ENCODE data around the gene GPN3.
"Not testable (repeated sequence)": the region's sequence is repeated elsewhere in the genome, so short reads cannot be mapped to it uniquely, and the experiment has no call there.

The GPN3 gene

DNA sequence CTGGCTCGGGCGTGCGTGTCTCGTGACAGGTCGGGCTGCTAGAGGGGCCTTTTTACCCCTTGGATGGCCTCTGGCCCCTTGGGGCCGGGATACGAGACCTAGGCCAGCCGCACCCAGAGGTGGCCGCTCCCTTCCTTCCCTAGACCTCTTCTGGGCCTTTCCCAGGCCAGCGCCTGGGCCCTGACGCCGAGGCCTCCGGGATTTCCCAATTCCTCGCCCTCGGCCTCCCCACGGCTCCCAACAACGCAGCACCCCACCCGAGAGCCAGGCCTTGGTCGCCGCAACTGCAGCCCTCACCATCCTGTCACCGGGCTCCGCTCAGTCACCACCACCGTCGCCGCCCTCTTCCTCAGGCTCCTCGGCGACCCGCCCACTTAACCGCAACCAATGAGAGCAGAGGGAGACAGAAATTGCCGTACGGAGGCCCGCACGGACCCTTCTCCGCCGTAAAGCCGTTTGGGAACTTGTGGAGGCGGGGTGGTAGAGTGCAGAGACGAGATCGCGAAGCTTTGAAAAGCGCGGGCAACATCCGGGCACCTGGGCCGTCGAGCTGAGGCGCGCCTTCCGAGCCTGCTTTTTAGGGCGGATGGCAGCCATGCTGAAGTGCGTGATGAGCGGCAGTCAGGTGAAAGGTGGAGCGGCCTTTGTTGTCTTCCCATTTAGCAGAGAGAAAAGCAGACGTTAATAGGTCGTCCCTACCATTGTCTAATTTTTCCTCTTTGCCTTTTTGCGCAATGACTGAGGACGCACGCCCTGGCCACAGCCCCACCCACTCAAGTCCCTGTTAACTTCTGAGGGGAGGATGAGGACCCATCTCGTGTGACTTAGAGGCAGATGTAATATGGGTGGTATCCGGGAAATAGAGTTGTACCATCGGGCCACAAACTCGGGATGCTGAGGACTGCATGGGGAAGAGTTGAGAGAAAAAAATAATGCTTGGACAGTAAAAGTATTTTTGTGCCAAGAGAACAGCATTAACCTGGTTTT, 34.0 kb upstream of the GPN3 start, which contains the start of the genes RAD9B and VPS29:
RAD9B (plus strand) TSS at position 580 of the 987 bp plus-strand sequence; CDS start at position 587, 7 bp downstream.
VPS29 (minus strand) TSS at position 360 of the 987 bp plus-strand sequence; CDS start at position 300, 60 bp downstream.
- TF ChIP-seq ZFX (IDR thresholded peaks at IDR 0.05), result peak; percentile 91
- TF ChIP-seq, protein P1, sequence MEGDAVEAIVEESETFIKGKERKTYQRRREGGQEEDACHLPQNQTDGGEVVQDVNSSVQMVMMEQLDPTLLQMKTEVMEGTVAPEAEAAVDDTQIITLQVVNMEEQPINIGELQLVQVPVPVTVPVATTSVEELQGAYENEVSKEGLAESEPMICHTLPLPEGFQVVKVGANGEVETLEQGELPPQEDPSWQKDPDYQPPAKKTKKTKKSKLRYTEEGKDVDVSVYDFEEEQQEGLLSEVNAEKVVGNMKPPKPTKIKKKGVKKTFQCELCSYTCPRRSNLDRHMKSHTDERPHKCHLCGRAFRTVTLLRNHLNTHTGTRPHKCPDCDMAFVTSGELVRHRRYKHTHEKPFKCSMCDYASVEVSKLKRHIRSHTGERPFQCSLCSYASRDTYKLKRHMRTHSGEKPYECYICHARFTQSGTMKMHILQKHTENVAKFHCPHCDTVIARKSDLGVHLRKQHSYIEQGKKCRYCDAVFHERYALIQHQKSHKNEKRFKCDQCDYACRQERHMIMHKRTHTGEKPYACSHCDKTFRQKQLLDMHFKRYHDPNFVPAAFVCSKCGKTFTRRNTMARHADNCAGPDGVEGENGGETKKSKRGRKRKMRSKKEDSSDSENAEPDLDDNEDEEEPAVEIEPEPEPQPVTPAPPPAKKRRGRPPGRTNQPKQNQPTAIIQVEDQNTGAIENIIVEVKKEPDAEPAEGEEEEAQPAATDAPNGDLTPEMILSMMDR (conservative IDR thresholded peaks at IDR 0.05), result no peak
- peak within 1 kb of the TSS; percentile 80 for H3K27ac ChIP-seq

GRCh38 chr12:110501399-110501751, 33.3 kb upstream of the GPN3 start:
- TF ChIP-seq, protein P1 (conservative IDR thresholded peaks at IDR 0.05), result no peak
- no peak for TF ChIP-seq ZFX (IDR thresholded peaks at IDR 0.05)
- peak overlapping the region; percentile 80 for H3K27ac ChIP-seq

DNA sequence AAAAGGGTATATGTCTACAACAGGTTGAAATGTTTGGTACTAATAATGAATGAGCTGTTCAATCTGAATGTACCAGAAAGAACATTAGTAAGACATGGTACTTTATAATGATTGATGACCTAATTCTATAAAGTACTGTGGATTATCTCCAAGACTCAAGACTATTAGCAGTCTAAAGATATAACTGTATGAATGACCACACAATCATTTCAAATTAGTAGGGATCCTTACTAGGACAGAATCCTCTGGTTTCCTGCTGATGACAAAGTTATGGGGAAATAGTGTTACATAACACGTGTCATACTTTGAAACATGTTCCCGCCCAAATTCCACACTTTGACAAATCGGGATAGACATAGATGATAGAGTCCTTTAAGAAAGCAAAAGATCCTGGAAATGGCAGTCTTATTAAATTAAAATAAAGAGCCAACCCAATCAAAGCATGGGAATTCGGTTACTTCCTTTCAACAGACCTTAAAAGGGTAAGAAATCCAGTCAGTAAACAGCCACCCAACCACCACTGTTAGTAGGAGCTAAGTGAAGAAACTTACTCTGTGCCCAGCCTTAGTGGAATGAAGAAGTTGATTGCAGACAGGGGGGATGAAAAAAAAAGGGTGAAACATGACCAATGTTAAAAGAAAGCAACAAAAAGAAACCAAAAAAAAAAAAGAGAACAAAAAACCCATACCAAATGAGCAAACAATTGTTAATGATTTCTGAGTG, 31.1 kb upstream of the GPN3 start:
- H3K27ac ChIP-seq, result no peak overlapping the region
- TF ChIP-seq, protein P1 (conservative IDR thresholded peaks at IDR 0.05), result no peak
- no peak for TF ChIP-seq ZFX (IDR thresholded peaks at IDR 0.05)

GRCh38 chr12:110475426-110475825, 7.4 kb upstream of the GPN3 start:
- no peak overlapping the region for H3K27ac ChIP-seq
- no peak for TF ChIP-seq ZFX (IDR thresholded peaks at IDR 0.05)

- TF ChIP-seq, protein P1 (conservative IDR thresholded peaks at IDR 0.05), result no peak
- no peak for TF ChIP-seq ZFX (IDR thresholded peaks at IDR 0.05)
- peak overlapping the region; percentile 90 for H3K27ac ChIP-seq
These were observed 227 bp downstream of the GPN3 start for GRCh38 chr12:110467847-110468213.

DNA sequence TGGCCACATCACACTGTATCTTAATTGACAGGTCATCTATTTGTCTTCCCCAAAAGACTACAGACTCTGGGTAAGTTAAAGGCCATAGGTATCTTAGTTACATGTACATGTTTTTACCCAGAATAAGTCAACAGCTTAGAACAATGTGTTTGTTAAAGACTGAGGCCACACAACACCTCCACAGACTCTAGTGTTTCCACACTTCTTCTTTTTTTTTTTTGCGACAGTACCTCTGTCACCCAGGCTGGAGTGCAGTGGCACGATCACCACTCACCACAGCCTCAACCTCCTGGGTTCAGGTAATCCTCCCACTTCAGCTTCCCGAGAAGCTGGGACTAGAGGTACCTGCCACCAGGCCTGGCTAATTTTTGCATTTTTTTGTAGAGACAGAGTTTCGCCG, 1.3 kb downstream of the GPN3 start:
- H3K27ac ChIP-seq, result peak overlapping the region; percentile 16; the same call in 1 of the 2 replicates
- TF ChIP-seq, protein P1 (conservative IDR thresholded peaks at IDR 0.05), result no peak
- TF ChIP-seq ZFX (IDR thresholded peaks at IDR 0.05), result no peak

GRCh38 chr12:110465765-110466164, 2.3 kb downstream of the GPN3 start:
- not testable (repeated sequence) for H3K27ac ChIP-seq

- TF ChIP-seq ZFX (IDR thresholded peaks at IDR 0.05), result no peak
- TF ChIP-seq, protein P1 (conservative IDR thresholded peaks at IDR 0.05), result no peak
These were observed 3.0 kb downstream of the GPN3 start for GRCh38 chr12:110465024-110465423.

DNA sequence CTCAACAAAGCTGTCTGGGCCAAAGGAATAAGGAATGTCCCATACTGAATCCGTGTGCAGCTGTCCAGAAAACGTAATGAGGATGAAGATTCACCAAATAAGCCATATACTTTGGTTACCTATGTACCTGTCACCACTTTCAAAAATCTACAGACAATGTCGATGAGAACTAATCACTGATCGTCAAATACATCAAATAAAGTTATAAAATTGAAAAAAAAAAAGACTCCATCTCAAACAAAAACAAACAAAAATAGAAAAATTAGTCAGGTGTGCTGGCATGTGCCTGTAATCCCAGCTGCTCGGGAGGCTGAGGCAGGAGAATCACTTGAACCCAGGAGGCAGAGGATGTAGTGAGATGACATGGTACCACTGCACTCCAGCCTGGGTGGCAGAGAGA, 6.9 kb downstream of the GPN3 start:
- not testable (repeated sequence) for H3K27ac ChIP-seq

More at GRCh38 chr12:110465024-110465423, 3.0 kb downstream of the GPN3 start:
- H3K27ac ChIP-seq, result no peak overlapping the region
